T1000 (cell line): ENCODE measurements around the gene DNASE2B.

Experiments
- DNase-seq: peaks from one replicate; lab custom pipeline; 2025; ENCODE audit warnings: mixed read lengths; lab: John Stamatoyannopoulos, UW

Gene DNASE2B

GRCh38 chr1:84398175-84399155 lies at the start of gene DNASE2B:
TSS of gene DNASE2B (plus strand) at chr1:84398484. CDS start at chr1:84398565, 81 bp downstream.
- no peak for DNase-seq

GRCh38 chr1:84348759-84349158 lies 49.5 kb upstream of the DNASE2B start:
- DNase-seq = no peak

DNA sequence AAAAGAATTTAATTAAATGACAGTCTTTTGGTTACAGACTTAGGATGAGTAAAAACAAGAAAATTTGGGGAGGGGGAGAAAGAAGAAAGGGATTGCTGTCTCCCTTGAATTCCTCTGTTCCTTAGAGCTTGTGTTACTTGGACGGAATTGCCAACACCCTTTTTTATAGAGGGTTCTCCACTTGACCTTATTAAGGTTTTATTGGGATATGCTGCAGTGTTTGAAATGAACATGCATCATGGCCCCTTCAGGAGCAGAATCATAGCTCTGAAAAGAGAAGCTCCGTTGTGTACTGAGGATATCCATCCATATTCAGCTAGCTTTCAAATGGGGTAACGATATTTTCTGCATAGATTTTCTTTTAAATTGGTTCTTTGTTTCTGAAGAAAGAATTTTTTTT lies 48.2 kb upstream of the DNASE2B start:
- DNase-seq = no peak

GRCh38 chr1:84350550-84350949 lies 47.7 kb upstream of the DNASE2B start:
- DNase-seq = no peak

GRCh38 chr1:84352298-84353106 lies 45.8 kb upstream of the DNASE2B start:
- no peak for DNase-seq

DNA sequence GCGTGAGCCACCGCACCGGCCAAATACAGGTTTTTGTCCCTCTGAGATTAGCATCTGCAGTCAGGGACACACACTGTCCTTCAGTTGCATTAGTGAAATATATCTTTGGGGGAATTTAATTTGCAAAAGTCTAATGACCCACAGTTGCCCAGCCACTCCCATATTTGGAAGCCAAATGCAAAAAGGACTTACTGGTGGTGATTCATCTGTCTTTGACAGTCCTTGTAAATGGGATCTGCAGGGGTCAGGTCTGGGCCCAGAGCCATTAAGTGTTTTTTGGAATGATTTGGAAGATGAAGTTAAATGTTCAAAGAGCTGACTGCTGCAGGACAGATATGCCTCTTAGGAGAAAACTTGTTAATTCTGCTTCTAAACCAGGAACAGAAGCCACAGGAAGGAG lies 44.6 kb upstream of the DNASE2B start:
- DNase-seq = no peak

- DNase-seq = no peak
Observed at GRCh38 chr1:84355556-84355955, 42.7 kb upstream of the DNASE2B start.

DNA sequence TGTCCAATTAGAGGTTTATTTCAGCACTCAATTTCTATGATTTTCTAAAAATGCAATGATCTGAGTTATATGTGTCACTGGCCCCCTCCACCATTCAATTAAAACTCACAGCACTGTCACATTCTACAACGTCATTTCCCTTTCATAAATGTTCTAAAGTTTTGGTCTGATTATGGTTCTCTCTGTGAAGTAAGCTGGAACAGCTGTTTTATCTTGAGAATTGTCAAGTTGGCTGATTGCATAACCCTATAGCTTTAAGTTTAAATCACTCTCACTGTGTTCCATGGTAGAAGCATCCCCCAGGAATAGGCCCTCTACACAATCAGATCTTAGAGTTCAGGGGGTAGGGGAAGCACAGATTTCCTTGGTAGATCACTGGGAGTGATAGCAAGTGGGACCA lies 41.4 kb upstream of the DNASE2B start:
- DNase-seq = no peak

- no peak for DNase-seq
Observed at GRCh38 chr1:84358695-84359094, 39.6 kb upstream of the DNASE2B start.

- no peak for DNase-seq
Observed at GRCh38 chr1:84360316-84360715, 38.0 kb upstream of the DNASE2B start.

DNA sequence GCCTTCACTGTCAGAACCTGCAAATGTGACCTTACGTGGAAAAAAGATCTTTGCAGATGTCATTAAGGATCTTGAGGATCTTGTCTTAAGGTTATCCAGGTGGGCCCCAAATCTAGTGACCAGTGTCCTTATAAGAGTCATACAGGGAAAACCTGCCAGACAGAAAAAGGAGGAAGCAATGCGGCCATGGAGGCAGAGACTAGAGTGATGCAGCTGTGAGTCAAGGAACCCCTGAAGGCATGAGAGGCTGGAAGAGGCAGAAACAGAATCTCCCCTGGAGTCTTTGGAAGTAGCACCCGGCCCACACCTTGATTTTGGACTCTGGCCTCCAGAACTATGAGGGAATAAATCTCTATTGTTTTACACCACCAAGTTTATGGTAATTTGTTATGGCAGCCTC lies 36.5 kb upstream of the DNASE2B start:
- no peak for DNase-seq

DNA sequence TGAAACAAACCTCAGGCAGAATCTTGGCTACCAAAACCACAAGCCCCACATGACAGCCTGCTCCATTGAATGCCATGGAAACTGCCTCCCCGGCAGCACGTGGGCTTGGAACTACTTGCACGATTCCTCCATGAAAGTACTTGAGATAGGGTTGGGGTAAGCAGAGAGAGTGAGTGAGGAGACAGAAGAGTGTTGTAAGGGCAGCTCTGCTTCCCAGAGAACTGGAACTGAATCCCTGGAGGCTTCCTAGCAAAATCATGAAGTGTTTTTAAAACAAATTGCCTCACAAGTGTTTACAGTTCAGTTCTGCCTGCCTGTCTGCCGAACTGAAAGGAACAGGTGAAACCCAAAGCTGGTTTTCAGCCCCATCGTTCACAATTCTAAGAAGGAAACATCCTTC lies 35.3 kb upstream of the DNASE2B start:
- DNase-seq = no peak

- DNase-seq = no peak
Observed at GRCh38 chr1:84363622-84364021, 34.7 kb upstream of the DNASE2B start.

- DNase-seq = peak; percentile 58
Observed at GRCh38 chr1:84365225-84366221, 32.8 kb upstream of the DNASE2B start.

GRCh38 chr1:84366786-84367185 lies 31.5 kb upstream of the DNASE2B start:
- no peak for DNase-seq

DNA sequence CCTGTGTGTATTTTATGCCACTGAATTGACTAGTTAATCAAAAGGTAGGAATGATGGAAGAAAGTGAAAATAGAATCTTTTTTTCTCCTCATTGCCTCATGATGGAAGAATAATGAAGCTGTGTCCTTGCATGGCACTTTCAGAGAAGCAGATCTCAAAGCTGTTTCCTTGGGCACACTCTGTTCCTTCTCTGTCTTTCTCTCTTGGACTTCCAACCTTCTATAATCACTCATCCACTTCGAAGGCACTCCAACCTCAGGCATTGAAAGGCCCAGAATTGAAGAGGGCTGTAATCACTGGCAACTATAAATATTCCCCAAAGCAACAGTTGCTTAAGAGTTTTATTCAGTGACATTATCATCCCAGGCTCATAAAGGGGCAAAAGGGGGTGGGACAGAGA lies 31.1 kb upstream of the DNASE2B start:
- DNase-seq = no peak

GRCh38 chr1:84368441-84368840 lies 29.8 kb upstream of the DNASE2B start:
- no peak for DNase-seq

DNA sequence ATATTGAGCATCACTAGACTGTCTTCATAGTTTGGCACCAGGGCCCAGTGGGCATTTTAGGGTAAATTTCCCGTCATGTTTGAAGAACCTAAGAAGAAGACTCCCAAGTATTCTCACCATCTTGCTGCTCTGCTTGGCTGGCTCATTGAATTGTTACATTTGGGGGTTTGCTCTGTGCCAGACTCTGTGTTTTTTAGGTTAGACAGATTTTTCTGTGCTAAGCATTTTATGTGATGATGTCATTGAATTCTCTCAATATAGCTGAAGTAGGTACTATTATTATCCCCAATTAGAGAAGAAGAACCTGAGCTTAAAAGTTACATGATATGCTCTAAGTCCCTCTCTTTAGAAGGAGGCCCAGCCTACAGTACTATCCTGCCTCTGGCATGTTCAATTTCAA lies 28.0 kb upstream of the DNASE2B start:
- no peak for DNase-seq

DNA sequence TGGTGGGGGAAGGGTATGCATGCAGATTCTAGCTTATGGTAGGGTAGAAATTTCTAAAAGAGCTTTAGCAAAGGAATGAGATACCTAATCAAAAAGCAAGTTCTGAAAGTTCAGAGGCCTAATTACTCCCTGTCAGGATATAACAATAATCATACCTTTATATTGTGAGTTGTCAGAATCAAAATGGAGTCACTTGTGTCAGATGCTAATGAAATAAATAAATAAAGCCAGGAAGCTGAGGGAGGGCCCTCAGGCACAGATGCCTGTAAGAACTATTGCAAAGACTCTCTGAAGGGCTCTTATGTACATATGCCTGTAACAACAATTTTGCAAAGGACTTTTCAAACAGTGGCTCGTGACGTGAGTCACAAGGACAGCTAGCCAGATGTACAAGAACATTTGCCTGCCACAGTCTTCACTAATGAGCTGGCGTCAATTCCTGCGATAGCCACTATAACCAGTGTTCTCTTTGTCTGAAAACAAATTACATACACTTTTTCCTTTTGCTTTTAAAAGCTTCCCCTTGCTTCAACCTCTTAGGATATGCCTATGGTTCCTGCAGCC lies 27.4 kb upstream of the DNASE2B start:
- no peak for DNase-seq

- DNase-seq = no peak
Observed at GRCh38 chr1:84373436-84374141, 24.7 kb upstream of the DNASE2B start.
